ENCODE measurements around the gene GRAMD1B. TPM values are rescaled to one million over a fixed set of nuclear protein-coding genes. Genes with fewer than 3 reads are reported as not detected.

Gene GRAMD1B
- polyA plus RNA-seq, 4 donors, result 6.9 to 14.2 (median 11.0) TPM

GRCh38 chr11:123580557-123581275, 150.6 kb downstream of the GRAMD1B start:
- DNase-seq (ENCODE audit: low read depth in 4 of 4, low spot score in 3 of 4), result peak in 1 of 4 donors; percentile 49

- DNase-seq (ENCODE audit: low read depth in 4 of 4, low spot score in 3 of 4), result no peak
Observed at GRCh38 chr11:123581651-123582399, 151.8 kb downstream of the GRAMD1B start.

DNA sequence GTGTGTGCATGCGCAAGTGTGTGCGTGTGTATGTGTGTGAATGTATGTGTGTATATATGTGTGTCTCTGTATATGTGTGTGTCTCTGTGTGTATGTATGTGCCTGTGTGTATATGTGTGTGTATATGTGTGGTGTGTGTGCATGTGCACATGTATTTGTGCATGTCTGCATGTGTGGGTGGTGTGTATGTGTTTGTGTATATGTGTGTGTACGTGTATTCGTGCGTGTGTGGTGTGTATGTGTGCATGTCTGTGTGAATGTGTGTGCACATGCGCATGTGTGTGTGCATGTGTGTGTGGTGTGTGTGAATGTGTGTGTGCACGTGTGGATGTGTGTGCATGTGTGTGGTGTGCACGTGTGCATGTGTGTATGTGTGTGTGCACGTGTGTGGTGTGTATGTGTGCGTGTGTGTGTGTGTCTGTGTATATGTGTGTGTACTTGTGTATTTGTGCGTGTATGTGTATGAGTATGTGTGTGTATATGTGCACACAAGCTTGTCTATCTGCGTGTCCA, 153.0 kb downstream of the GRAMD1B start:
- DNase-seq (ENCODE audit: low read depth in 4 of 4, low spot score in 3 of 4), result no peak

- no peak for DNase-seq (ENCODE audit: low read depth in 4 of 4, low spot score in 3 of 4)
Observed at GRCh38 chr11:123584186-123584585, 154.1 kb downstream of the GRAMD1B start.

DNA sequence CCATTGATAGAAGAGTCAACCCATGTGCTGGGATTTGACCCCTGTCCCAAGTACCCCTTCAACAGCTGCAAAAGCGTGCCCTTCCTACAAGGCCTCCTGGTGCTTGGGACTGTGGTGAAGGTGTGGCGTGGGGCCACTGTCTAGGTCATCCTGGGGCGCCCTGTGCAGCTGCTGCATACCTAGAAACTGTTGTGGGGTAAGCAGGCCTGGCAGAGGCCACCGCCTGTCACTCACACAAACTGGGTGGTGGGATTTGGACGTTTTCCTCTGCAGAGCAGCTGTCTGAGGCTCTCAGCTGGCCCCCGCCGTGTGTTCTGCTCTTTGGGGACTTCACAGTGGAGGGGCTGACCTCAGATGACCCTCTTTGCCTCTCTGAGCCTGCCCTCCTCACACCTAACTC, 154.7 kb downstream of the GRAMD1B start:
- no peak for DNase-seq (ENCODE audit: low read depth in 4 of 4, low spot score in 3 of 4)

DNA sequence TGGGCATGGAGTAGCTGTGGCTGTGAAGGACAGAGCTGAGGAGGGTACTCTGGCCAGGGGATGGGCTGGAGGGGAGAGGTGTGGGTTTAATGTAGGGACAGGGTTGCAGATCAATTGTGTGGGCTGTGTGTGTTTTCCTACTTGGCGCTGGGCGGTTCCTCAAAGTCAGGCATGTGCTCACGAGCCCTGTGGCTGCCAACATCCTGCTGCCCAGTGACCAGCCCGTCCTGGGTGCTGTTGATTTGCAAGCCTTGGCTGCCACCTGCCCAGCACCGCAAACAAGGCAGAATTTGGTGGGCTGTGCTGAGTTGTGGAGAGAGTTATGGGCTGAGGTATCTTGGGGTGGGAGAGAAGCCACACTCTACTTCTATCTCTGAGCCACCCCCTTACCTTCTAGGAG, 155.1 kb downstream of the GRAMD1B start:
- no peak for DNase-seq (ENCODE audit: low read depth in 4 of 4, low spot score in 3 of 4)

GRCh38 chr11:123585706-123586105, 155.6 kb downstream of the GRAMD1B start:
- no peak for DNase-seq (ENCODE audit: low read depth in 4 of 4, low spot score in 3 of 4)

DNA sequence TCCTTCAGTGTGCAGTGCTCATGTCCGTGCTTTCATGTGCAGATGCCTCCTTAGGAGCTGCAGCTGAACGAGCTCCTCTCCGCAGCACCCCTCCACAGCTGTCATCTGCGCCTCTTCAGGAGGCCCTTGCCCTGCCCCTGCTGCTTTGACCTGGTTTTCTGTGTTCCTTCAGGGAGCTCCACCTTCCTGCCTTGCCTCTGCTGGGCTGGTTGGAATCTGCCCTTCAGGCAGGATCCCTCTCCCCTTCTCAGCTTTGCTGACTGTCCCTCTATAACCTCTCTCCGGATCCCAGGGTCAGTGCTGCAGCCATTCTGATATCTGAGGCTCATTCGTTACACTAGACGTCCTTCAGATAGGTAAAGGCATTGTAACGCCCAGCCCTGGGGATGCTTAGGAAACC, 156.5 kb downstream of the GRAMD1B start:
- no peak for DNase-seq (ENCODE audit: low read depth in 4 of 4, low spot score in 3 of 4)

DNA sequence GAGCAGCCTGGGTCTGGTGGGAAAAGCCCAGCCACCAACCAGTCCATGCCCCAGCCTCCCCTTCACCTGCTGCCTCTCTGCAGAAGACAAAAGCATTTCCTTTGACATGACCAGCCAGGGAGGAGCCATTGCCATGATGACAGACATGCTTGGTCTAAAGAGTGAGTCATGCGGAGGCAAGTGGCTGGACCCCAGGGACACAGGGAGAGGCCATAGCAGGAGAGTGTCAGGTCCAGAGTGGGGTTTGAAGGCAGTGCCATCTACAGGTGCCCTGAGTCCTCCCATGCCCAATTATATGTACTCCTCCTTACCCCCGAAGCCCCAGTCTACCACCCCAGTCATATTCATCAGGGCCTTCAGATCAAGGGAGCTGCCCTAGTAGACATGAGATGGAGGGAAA, 157.0 kb downstream of the GRAMD1B start:
- no peak for DNase-seq (ENCODE audit: low read depth in 4 of 4, low spot score in 3 of 4)

GRCh38 chr11:123587559-123587958, 157.5 kb downstream of the GRAMD1B start:
- no peak for DNase-seq (ENCODE audit: low read depth in 4 of 4, low spot score in 3 of 4)

GRCh38 chr11:123588117-123588863, 158.2 kb downstream of the GRAMD1B start:
- no peak for DNase-seq (ENCODE audit: low read depth in 4 of 4, low spot score in 3 of 4)

- DNase-seq (ENCODE audit: low read depth in 4 of 4, low spot score in 3 of 4), result no peak
Observed at GRCh38 chr11:123588864-123589262, 158.8 kb downstream of the GRAMD1B start.

DNA sequence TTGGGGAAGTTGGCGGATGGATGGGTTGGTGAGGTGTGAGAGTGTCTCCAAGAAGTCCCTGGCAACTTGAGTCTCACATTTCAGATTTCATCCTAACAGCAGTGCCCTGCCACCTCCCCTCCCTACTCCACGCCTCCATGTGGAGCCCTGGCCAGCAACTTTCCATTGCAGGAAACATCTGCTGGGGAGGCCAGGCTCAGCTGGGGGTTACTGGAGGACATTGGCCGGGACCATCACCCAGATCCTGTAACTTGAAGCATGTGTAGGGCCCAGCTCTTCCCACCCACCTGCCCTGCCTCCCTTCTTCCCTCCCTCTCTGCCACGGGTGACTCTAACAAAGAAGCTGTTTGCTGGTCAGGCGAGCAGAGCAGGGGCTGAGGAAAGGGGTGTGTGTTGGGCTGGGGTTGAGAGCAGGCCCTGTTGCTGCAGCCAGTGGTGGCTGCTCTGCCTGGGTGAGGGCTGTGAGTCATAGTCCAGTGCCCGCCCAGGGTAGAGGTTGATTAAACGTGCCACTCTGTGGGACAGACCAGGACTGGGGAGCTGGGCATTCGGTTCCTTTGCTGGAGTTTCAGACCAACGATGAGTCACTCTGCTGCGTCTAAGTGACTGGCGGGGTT, 160.3 kb downstream of the GRAMD1B start:
- DNase-seq (ENCODE audit: low read depth in 4 of 4, low spot score in 3 of 4), result peak in 3 of 4 donors; percentile 36 to 44 (median 39)

GRCh38 chr11:123593570-123593969, 163.5 kb downstream of the GRAMD1B start:
- DNase-seq (ENCODE audit: low read depth in 4 of 4, low spot score in 3 of 4), result no peak

- DNase-seq (ENCODE audit: low read depth in 4 of 4, low spot score in 3 of 4), result no peak
Observed at GRCh38 chr11:123594188-123594901, 164.3 kb downstream of the GRAMD1B start.

DNA sequence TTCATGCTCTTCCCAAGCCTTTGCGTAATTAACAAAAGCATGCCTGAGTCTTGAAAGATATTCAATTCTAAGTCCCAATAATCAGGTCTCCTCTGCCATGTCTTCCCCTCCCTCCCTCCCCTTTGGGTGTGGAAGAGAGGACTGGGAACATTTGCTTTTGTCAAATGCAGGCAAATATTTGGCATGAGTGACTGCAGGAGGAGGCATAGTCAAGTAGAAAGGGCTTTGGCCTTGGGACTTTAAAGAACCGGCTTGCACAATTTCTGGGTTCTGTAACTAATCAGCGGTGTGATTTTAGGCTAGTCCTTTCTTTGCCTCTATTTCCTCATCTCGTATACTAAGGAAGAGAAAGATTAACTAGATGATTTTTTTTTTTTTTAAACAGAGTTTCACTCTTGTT, 164.9 kb downstream of the GRAMD1B start:
- no peak for DNase-seq (ENCODE audit: low read depth in 4 of 4, low spot score in 3 of 4)

- no peak for DNase-seq (ENCODE audit: low read depth in 4 of 4, low spot score in 3 of 4)
Observed at GRCh38 chr11:123597859-123598258, 167.8 kb downstream of the GRAMD1B start.

- DNase-seq (ENCODE audit: low read depth in 4 of 4, low spot score in 3 of 4), result no peak
Observed at GRCh38 chr11:123601136-123601535, 171.1 kb downstream of the GRAMD1B start.

GRCh38 chr11:123601743-123602142, 171.7 kb downstream of the GRAMD1B start:
- no peak for DNase-seq (ENCODE audit: low read depth in 4 of 4, low spot score in 3 of 4)

GRCh38 chr11:123603666-123604065, 173.6 kb downstream of the GRAMD1B start:
- no peak for DNase-seq (ENCODE audit: low read depth in 4 of 4, low spot score in 3 of 4)
